IPS-NIHi11 (cell line): Measurements from ENCODE around the gene GANC.
"Not testable (repeated sequence)": the region's sequence is repeated elsewhere in the genome, so short reads cannot be mapped to it uniquely, and the experiment has no call there.

ENCODE experiments used
- DNase-seq: peaks from one replicate; pipeline ENCODE4 v3.0.0; 2012; ENCODE audit warnings: mixed read lengths, low spot score

The GANC gene

GRCh38 chr15:42272939-42273899, at the start of gene GANC, which contains the start of gene TMEM87A:
TSS of gene GANC (plus strand) at chr15:42273201. CDS start at chr15:42274482, 1,281 bp downstream.
TSS of gene TMEM87A (minus strand) at chr15:42273433. CDS start at chr15:42273398, 35 bp downstream.
- peak; percentile 97 for DNase-seq

GRCh38 chr15:42226648-42227047, 46.4 kb upstream of the GANC start:
- no peak for DNase-seq

GRCh38 chr15:42228036-42228435, 45.0 kb upstream of the GANC start:
- no peak for DNase-seq

- not testable (repeated sequence) for DNase-seq
Measured at GRCh38 chr15:42228981-42229380, 44.0 kb upstream of the GANC start.

- no peak for DNase-seq
Measured at GRCh38 chr15:42231088-42231487, 41.9 kb upstream of the GANC start.

- no peak for DNase-seq
Measured at GRCh38 chr15:42232606-42233005, 40.4 kb upstream of the GANC start.

- DNase-seq: no peak
Measured at GRCh38 chr15:42233107-42233506, 39.9 kb upstream of the GANC start.

- no peak for DNase-seq
Measured at GRCh38 chr15:42239528-42240182, 33.3 kb upstream of the GANC start.

- DNase-seq: no peak
Measured at GRCh38 chr15:42240823-42241222, 32.2 kb upstream of the GANC start.

GRCh38 chr15:42253300-42253699, 19.7 kb upstream of the GANC start:
- no peak for DNase-seq

GRCh38 chr15:42264795-42265194, 8.2 kb upstream of the GANC start:
- no peak for DNase-seq

GRCh38 chr15:42267286-42267685, 5.7 kb upstream of the GANC start:
- no peak for DNase-seq

GRCh38 chr15:42270551-42270950, 2.5 kb upstream of the GANC start:
- DNase-seq: no peak

GRCh38 chr15:42270996-42271395, 2.0 kb upstream of the GANC start:
- DNase-seq: no peak

- DNase-seq: peak; percentile 29
Measured at GRCh38 chr15:42273900-42274701, 1.1 kb downstream of the GANC start.

- DNase-seq: no peak
Measured at GRCh38 chr15:42274702-42274989, 1.6 kb downstream of the GANC start.

GRCh38 chr15:42275780-42276391, 2.9 kb downstream of the GANC start:
- DNase-seq: no peak

- no peak for DNase-seq
Measured at GRCh38 chr15:42276762-42277161, 3.8 kb downstream of the GANC start.

- DNase-seq: no peak
Measured at GRCh38 chr15:42279234-42279723, 6.3 kb downstream of the GANC start.

GRCh38 chr15:42282344-42282743, 9.3 kb downstream of the GANC start:
- no peak for DNase-seq

- no peak for DNase-seq
Measured at GRCh38 chr15:42282926-42283325, 9.9 kb downstream of the GANC start.

- no peak for DNase-seq
Measured at GRCh38 chr15:42283671-42284070, 10.7 kb downstream of the GANC start.
